Skin epidermis (tissue), 12 donors: ENCODE measurements around the gene SLC28A1.

ENCODE experiments used
- H3K27ac ChIP-seq, 21 experiments: fragments of 200-600 bp; sonication (generic) in 11 of 21; one replicate each; pipeline ENCODE4 v1.5.0; 2020; ENCODE audit warnings: mild to moderate bottlenecking in 3 of 21, inconsistent platforms in 2 of 21, moderate library complexity in 2 of 21
- H3K4me3 ChIP-seq, 7 experiments: fragments of 200-600 bp; sonication (generic) in 2 of 7; one replicate each; pipeline ENCODE4 v1.5.0; 2020; ENCODE audit warnings: inconsistent platforms in 2 of 7, mild to moderate bottlenecking in 2 of 7, moderate library complexity in 1 of 7

The SLC28A1 gene

DNA sequence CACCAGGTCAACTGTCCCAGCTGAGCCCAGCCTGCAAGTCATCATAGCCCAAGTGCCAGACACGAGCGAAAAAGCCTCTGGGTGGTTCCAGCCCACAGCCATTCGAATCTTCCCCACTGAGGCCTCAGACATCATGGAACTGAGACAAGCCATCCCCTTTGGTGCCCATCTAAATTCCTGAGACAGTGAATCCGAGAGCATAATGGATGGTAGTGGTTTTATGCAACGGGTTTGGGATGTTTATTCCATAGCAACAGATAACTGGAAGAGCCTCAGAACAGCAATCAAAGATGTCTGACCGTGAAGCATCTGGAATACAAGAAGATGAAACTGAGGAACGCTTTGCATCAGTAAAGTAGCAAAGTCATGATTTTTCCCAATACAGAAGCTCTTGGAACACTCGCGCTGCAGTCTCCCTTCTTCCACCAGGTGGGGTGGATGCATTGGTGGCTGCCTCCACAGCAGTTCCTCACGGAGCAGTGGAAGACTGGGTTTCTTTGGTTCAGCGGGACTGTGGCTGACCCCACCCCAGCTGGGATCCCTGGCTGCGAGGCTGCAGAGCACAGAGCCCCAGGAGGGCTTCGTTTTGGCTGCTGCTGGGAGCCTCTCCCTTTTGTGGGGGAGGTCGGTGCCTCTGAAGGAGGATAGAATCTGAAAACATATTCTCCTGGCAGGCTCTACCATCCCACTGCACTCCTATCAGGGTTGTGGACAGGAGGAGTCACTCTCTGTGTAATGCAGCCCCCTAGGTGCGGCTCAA is 70.8 kb downstream of the SLC28A1 start:
- Histone ChIP-seq H3K27ac (peak overlapping the region in 1 of 21 experiments; percentile 37), H3K4me3 (peak overlapping the region in 1 of 7 experiments; percentile 16)

DNA sequence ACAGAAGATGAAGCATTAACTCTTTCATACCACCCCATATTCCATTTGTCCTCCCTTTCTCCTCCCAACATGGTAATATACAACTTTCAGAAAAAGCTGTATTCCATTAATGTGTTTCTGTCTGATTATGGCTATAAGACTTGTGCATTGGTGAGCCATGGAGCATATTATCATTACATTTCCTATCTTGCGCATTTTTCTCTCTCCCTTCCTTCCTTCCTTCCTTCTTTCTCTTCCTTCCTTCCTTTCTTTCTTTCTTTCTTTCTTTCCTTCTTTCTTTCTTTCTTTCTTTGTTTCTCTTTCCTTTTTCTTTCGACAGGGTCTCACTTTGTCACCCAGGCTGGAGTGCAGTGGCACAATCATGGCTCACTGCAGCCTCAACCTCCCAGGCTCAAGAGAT is 71.7 kb downstream of the SLC28A1 start:
- Histone ChIP-seq H3K27ac (no peak overlapping the region), H3K4me3 (no peak overlapping the region)

GRCh38 chr15:84960391-84961113 is 76.1 kb downstream of the SLC28A1 start:
- no peak overlapping the region for H3K27ac ChIP-seq
- no peak overlapping the region for H3K4me3 ChIP-seq

DNA sequence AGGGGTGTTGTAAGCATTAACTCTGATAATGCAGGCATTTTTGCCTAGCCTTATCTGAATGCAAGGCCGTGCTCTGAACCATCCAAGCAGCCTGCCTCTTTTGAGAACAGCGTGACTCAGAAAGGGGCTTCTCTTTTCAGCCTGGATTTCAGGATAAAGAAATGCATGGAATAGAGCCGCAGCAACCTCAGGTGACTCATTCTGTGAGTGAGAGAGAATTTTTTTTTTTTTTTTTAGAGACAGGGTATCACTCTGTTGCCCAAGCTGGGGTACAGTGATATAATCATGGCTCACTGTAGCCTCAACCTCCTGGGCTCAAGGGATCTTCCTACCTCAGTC is 76.6 kb downstream of the SLC28A1 start:
- no peak overlapping the region for H3K27ac ChIP-seq
- H3K4me3 ChIP-seq: no peak overlapping the region

DNA sequence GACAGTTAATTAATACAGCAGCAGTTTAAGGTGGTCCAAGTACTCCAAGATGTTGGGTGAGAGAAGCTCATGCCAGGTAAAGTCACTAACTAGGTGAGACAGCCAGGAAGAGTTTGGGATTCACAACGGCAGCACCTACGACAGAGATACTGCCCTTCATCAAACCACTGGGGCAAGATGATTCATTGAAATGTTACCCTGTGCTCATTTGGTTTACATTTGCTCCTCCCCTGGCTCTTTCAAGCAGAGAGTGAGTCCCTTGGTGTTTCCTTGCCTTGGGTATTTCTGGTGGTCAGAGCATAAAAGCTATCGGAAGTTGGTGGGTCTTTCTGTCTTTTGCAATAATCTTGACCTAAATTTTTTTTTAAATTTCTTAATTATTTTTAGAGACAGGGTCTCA is 77.2 kb downstream of the SLC28A1 start:
- H3K4me3 ChIP-seq: no peak overlapping the region
- H3K27ac ChIP-seq: no peak overlapping the region

- no peak overlapping the region for H3K27ac ChIP-seq
- H3K4me3 ChIP-seq: no peak overlapping the region
These were observed 78.5 kb downstream of the SLC28A1 start for GRCh38 chr15:84962955-84963354.

DNA sequence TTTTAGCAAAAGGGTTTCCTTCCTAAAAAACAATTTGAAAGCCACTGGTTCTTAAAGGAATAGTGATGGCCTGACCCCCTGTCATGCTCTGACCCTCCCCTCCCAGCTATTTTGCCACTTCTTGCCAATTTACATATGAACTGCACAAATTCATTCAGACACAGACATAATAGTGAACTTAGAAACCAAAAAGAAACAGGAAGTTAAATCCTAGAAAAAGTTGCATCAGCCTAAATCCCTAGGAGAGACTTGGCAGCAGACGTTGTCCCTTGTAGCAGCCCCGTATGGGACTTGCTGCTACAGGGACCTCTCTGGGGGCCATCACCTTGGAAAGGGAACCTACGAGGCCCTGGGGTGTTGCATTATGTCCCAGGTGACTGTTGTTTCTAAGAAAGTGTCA is 82.9 kb downstream of the SLC28A1 start:
- no peak overlapping the region for H3K27ac ChIP-seq

GRCh38 chr15:84968301-84968700 is 83.8 kb downstream of the SLC28A1 start:
- no peak overlapping the region for H3K27ac ChIP-seq

More for the DNA sequence above, 82.9 kb downstream of the SLC28A1 start:
- no peak overlapping the region for H3K4me3 ChIP-seq

DNA sequence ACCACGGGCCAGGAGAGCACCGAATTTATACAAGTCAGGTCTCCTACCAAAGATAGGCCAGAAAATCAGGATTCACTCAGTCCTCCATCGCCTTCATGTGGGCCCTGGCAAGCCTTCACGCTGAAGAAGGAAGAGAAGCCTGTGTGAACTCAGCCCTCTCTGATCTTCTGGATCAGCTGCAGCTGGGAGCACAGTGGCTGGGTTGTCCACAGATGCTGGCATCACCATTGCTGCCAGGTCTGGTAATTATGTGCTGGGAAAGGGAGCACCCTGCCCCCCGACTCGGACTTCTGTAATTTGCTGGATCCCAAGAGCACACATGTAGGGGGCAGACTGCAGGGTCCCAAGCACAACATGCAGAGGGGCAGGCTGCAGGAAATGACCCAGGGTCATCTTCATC is 84.8 kb downstream of the SLC28A1 start:
- H3K4me3 ChIP-seq: no peak overlapping the region
- no peak overlapping the region for H3K27ac ChIP-seq

More at GRCh38 chr15:84968301-84968700, 83.8 kb downstream of the SLC28A1 start:
- no peak overlapping the region for H3K4me3 ChIP-seq

- no peak overlapping the region for H3K4me3 ChIP-seq
- H3K27ac ChIP-seq: no peak overlapping the region
These were observed 86.4 kb downstream of the SLC28A1 start for GRCh38 chr15:84970843-84971242.

DNA sequence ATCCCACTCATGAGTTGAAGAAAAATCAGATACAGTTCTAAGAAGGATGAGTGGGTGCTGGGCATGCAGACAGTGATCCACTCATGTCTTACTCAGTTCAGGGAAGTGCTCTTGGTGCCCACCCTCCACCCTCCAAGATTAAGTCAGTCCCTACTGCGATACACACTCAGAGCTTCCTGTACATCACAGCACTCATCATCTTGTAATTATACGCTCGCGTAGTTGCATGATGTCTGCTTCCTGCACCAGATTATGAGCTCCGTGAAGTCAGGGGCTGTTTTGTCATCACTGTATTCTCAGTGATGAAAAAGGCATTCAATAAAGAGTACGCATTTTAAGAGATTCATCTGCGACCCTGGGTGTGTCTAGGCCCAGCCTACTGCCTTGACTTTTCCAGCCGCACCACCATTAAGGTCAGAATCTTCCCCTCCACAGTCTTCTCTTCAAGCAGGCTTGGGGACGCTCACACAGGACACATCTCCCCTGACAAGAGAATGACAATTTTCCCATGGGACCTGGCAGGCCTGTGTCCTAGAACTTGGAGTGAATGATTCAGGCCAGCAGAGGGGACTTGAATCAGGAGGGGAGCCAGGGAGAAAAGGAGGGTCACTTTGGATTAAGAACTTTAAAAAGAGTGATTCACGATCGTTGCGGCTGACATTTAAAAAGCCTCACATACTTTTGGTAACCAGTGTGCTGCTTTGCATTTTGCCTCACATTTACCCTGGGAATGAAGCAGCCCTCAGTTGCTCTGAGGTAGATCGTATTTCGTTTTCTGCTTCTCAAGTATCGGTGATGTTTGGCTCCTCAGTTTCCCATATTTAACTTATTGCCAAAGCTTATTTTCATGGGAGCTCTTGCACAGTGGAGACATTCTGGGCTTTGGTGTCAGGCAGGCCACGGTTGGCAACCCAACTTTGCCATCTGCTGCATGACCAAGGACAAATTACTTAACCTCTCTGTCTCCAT is 89.3 kb downstream of the SLC28A1 start:
- H3K27ac ChIP-seq: no peak overlapping the region
- H3K4me3 ChIP-seq: no peak overlapping the region

GRCh38 chr15:84975871-84976351 is 91.4 kb downstream of the SLC28A1 start:
- no peak overlapping the region for H3K27ac ChIP-seq
- no peak overlapping the region for H3K4me3 ChIP-seq

GRCh38 chr15:84976746-84977345 is 92.4 kb downstream of the SLC28A1 start:
- no peak overlapping the region for H3K4me3 ChIP-seq
- no peak overlapping the region for H3K27ac ChIP-seq

DNA sequence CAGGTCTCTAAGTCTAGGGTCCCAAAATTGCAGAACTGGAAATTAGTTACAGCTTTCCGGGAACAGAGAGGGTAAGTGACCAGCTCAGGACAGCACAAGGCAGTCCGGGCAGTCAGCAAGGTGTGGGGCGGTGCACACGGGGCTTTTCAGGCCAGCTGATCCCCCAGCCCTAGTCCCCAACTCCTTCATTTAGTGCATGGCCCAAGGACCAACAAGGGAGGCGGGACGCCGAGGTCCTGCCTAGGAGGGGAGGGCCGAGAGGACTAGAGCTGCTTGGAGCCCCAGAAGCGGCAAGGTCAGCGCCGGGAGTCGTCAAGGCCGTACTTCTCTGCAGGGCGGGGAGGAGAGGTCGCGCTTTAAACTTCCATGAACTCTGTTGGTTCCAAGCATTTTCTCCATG is 95.2 kb downstream of the SLC28A1 start:
- peak overlapping the region in 2 of 7 experiments; percentile 89 to 94 for H3K4me3 ChIP-seq
- H3K27ac ChIP-seq: peak overlapping the region in 1 of 21 experiments; percentile 13

GRCh38 chr15:84980196-84981053 is 96.0 kb downstream of the SLC28A1 start:
- Histone ChIP-seq H3K27ac (peak overlapping the region; percentile 62 to 94 (median 89)), H3K4me3 (peak overlapping the region; percentile 50 to 94 (median 73))

DNA sequence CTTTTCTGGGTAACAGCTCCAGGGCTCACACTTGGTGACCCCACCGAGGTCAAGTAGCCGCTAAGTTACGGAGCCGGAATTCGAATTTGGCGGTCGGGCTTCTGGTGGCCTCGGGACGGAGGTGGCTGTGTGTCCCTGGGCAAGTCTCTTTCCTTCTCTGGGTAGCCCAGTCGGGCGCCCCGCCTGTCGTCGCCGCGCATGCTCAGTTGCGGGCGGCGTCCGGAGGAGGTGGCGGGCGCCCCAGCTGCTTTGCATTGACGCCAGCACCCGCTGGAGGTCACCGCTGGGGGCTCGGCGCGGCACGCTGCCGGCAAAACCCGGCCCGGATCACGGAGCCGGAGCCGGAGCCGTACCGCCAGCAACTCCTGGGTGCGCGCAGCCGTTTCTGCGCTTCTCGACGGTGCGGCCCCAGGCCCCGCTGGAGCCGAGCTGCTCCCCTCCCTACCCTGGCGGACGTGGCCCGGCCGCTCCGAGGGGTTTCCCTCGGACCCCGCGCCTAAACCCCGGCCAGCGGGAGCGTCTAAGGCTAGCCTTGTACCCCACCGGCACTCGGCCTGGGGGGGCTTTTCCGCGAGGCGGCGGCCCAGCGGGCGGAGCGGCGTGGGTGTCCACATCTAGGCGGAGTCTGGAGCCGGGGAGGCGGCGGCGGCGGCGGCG is 96.7 kb downstream of the SLC28A1 start:
- H3K4me3 ChIP-seq: peak overlapping the region; percentile 50 to 94 (median 73)
- H3K27ac ChIP-seq: peak overlapping the region; percentile 74 to 94 (median 89)

DNA sequence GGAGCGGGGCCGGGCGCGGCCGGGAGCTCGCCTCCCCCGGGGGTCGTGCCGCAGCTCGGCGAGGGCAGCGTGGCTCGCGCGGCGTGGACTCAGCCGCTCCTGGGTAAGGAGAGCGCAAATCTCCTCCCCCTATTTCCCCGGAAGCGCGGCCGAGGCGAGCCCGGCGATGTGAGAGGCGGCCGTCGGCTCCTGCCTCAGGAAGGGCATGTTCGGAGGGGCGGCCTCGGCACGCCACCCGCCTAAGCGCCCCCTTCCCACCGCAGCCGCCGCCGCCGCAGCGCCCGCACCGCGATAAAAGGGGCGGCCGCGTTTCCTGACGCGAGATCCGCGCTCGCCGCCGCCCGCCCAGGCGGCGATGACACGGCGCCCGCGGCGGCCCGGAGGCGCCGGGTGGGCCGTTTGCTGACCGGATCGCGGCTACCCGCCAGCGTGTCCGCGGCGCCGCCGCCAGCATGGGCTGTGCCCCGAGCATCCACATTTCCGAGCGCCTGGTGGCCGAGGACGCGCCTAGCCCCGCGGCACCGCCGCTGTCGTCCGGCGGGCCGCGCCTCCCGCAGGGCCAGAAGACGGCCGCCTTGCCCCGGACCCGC is 97.3 kb downstream of the SLC28A1 start, which contains the start of gene PDE8A:
TSS of gene PDE8A (plus strand) at position 146 of the 590 bp plus-strand sequence. CDS start at position 453, 307 bp downstream.
- Histone ChIP-seq H3K27ac (peak within 1 kb of the TSS; percentile 74 to 94 (median 89)), H3K4me3 (peak within 1 kb of the TSS; percentile 50 to 94 (median 73))
